Measurements from ENCODE around the gene NFX1.
A peak's percentile ranks its signal among the peaks of the same experiment; 100 is the strongest.
"Not testable (repeated sequence)": the region's sequence is repeated elsewhere in the genome, so short reads cannot be mapped to it uniquely, and the experiment has no call there.

NFX1 gene

GRCh38 chr9:33391111-33391771, 100.9 kb downstream of the NFX1 start:
- peak; percentile 57 for DNase-seq (ENCODE audit: low read depth)

GRCh38 chr9:33392591-33393021, 102.3 kb downstream of the NFX1 start:
- DNase-seq (ENCODE audit: low read depth), result not testable (repeated sequence)

- DNase-seq (ENCODE audit: low read depth), result no peak
Measured at GRCh38 chr9:33393581-33393980, 103.3 kb downstream of the NFX1 start.

- not testable (repeated sequence) for DNase-seq (ENCODE audit: low read depth)
Measured at GRCh38 chr9:33393986-33394385, 103.7 kb downstream of the NFX1 start.

GRCh38 chr9:33395159-33395879, 105.0 kb downstream of the NFX1 start:
- DNase-seq (ENCODE audit: low read depth), result not testable (repeated sequence)

- not testable (repeated sequence) for DNase-seq (ENCODE audit: low read depth)
Measured at GRCh38 chr9:33397801-33398200, 107.5 kb downstream of the NFX1 start.

- DNase-seq (ENCODE audit: low read depth), result not testable (repeated sequence)
Measured at GRCh38 chr9:33399047-33399446, 108.7 kb downstream of the NFX1 start.

- not testable (repeated sequence) for DNase-seq (ENCODE audit: low read depth)
Measured at GRCh38 chr9:33401809-33402208, 111.5 kb downstream of the NFX1 start.

GRCh38 chr9:33402371-33402770, 112.1 kb downstream of the NFX1 start, which contains the start of gene AQP7:
AQP7 (minus strand) TSS chr9:33402568; CDS start chr9:33401262, 1,306 bp downstream.
- not testable (repeated sequence) for DNase-seq (ENCODE audit: low read depth)

GRCh38 chr9:33403941-33404787, 113.8 kb downstream of the NFX1 start:
- no peak for DNase-seq (ENCODE audit: low read depth)

- no peak for DNase-seq (ENCODE audit: low read depth)
Measured at GRCh38 chr9:33404788-33405362, 114.6 kb downstream of the NFX1 start.

- DNase-seq (ENCODE audit: low read depth), result no peak
Measured at GRCh38 chr9:33407061-33407460, 116.7 kb downstream of the NFX1 start.

GRCh38 chr9:33408087-33408486, 117.8 kb downstream of the NFX1 start:
- DNase-seq (ENCODE audit: low read depth), result no peak

- no peak for DNase-seq (ENCODE audit: low read depth)
Measured at GRCh38 chr9:33414268-33414667, 124.0 kb downstream of the NFX1 start.

- no peak for DNase-seq (ENCODE audit: low read depth)
Measured at GRCh38 chr9:33414889-33415500, 124.7 kb downstream of the NFX1 start.

- DNase-seq (ENCODE audit: low read depth), result no peak
Measured at GRCh38 chr9:33415501-33416038, 125.3 kb downstream of the NFX1 start.

GRCh38 chr9:33416996-33417395, 126.7 kb downstream of the NFX1 start:
- no peak for DNase-seq (ENCODE audit: low read depth)

GRCh38 chr9:33418090-33418489, 127.8 kb downstream of the NFX1 start:
- no peak for DNase-seq (ENCODE audit: low read depth)

- no peak for DNase-seq (ENCODE audit: low read depth)
Measured at GRCh38 chr9:33419708-33420303, 129.5 kb downstream of the NFX1 start.

All from HS-5 (cell line).